Spleen (tissue), 13 donors: ENCODE results near the gene SMIM7. TPM values are rescaled to one million over a fixed set of nuclear protein-coding genes. Genes with fewer than 3 reads are reported as not detected.

ENCODE experiments used
- DNase-seq: peaks from one replicate; pipeline ENCODE4 v3.0.0-alpha.2; 2020
- H3K27ac ChIP-seq, 8 donors: fragments of 200-600 bp; sonication (generic) in 7 of 8; 1 replicate in 4 of 8; 2 replicates in 4 of 8; pipeline versions ENCODE4 v1.5.0 to v1.8.0; 2016 to 2021; ENCODE audit warnings: inconsistent platforms in 4 of 8, mild to moderate bottlenecking in 4 of 8, moderate library complexity in 1 of 8
- H3K27me3 ChIP-seq, 7 donors: fragments of 200-600 bp; sonication (generic) in 6 of 7; replicated peaks in 1 of 7; 1 replicate in 4 of 7; 2 replicates in 3 of 7; pipeline versions ENCODE4 v1.5.0 to v1.8.0; 2016 to 2021; ENCODE audit warnings: inconsistent platforms in 3 of 7, mild to moderate bottlenecking in 1 of 7
- H3K36me3 ChIP-seq, 6 donors: fragments of 200-600 bp; sonication (generic) in 5 of 6; 1 replicate in 4 of 6; 2 replicates in 2 of 6; pipeline versions ENCODE4 v1.5.0 to v1.8.0; 2016 to 2021; ENCODE audit warnings: inconsistent platforms in 2 of 6
- H3K4me1 ChIP-seq, 6 donors: fragments of 200-600 bp; sonication (generic) in 5 of 6; 1 replicate in 3 of 6; 2 replicates in 3 of 6; pipeline versions ENCODE4 v1.5.0 to v1.8.0; 2016 to 2021; ENCODE audit warnings: inconsistent platforms in 3 of 6
- H3K4me3 ChIP-seq, 8 donors: fragments of 200-600 bp; sonication (generic) in 7 of 8; 1 replicate in 4 of 8; 2 replicates in 4 of 8; pipeline versions ENCODE4 v1.5.0 to v1.8.0; 2016 to 2021; ENCODE audit warnings: inconsistent platforms in 4 of 8, mild to moderate bottlenecking in 4 of 8, moderate library complexity in 2 of 8
- H3K9me3 ChIP-seq, 8 donors: fragments of 200-600 bp; sonication (generic) in 7 of 8; 1 replicate in 4 of 8; 2 replicates in 4 of 8; pipeline versions ENCODE4 v1.5.0 to v1.8.0; 2016 to 2021; ENCODE audit warnings: inconsistent platforms in 4 of 8
- POLR2A ChIP-seq, 3 donors: fragments of 450-650 bp; IDR thresholded peaks; one replicate each; pipeline ENCODE4 v1.5.1; 2017; ENCODE audit warnings: antibody characterized with exemption in 3 of 3, mild to moderate bottlenecking in 1 of 3
- POLR2AphosphoS5 ChIP-seq, 3 donors: sonication (generic); formaldehyde crosslinking; IDR thresholded peaks; one replicate each; pipeline ENCODE4 v1.5.1; 2017; ENCODE audit warnings: antibody characterized with exemption in 3 of 3
- WGBS, 5 donors: extraction: QIAGEN DNeasy Blood & Tissue Kit in 3 of 5; methylation state at CpG; one replicate each; pipeline versions ENCODE4 v1.1.5 to v1.1.7; 2013 to 2018; 5-methylcytosine and 5-hydroxymethylcytosine counted together
- intact Hi-C: fragments of 100-400 bp; cut with DNase I; formaldehyde crosslinking; loops from one replicate; pipeline ENCODE4 v1.15.0; 2023; ENCODE audit warnings: low total_unique reads
- long read RNA-seq, 2 donors: transcript quantifications; one replicate each; lab custom pipeline, GENCODE V29; 2026
- polyA plus RNA-seq, 3 donors: library from polyadenylated mRNA; stranded (reverse); fragments of 200-250 nt; gene quantifications; one replicate each; pipeline ENCODE4 v1.2.1, GENCODE V29; 2013
- total RNA-seq, 7 donors: library from RNA; depleted of rRNA in 3 of 7; stranded (reverse); fragments of >200 nt in 3 of 7; fragmentation: NEBNext Ultra II Directional in 4 of 7; extraction: Animal tissue kit (Norgen Biotek cat#: 25700) in 4 of 7; gene quantifications; one replicate each; pipeline versions ENCODE4 v1.1.0 to v1.2.1, GENCODE V29; 2016 to 2021
- TF ChIP-seq, protein P1 (sequence below), 11 experiments: fragments of 200-600 bp in 7 of 11; fragments of 450-650 bp in 4 of 11; sonication (generic) in 4 of 11; IDR thresholded peaks in 8 of 11; conservative IDR thresholded peaks in 3 of 11; 1 replicate in 7 of 11; 2 replicates in 4 of 11; pipeline versions ENCODE4 v1.4.0 to v1.8.0; 2016 to 2021; ENCODE audit warnings: antibody characterized with exemption in 11 of 11, inconsistent platforms in 4 of 11, mild to moderate bottlenecking in 1 of 11
- donor health status: healthy with polysubstance abuse.
- donor health status: DM: no; HTN: no; CAD: no; lungs with moderate emphysema.
- donor health status: DM: no; HTN: no; CAD: no.
- donor health status: Bipolar disorder and iron deficiency.
- donor health status: healthy.
- donor health status: DM: no; HTN: no; CAD: no.
- donor health status: DM: yes; HTN: yes; CAD: no.

Gene SMIM7
- 10 to 100 TPM; 58.0 to 95.4 (median 82.0) TPM for total RNA-seq
- 10 to 100 TPM; 57.3 to 74.8 (median 73.6) TPM for polyA plus RNA-seq
- long read RNA-seq, donor 1, transcript SMIM7-208 (5 exons, 2,776 nt), result major isoform, 27 of 39 reads
- long read RNA-seq, donor 1, partial matches to known transcripts, result 5 of 39 reads
- long read RNA-seq, donor 1, other reads (novel, unspliced or antisense), result 0 of 39 reads
- long read RNA-seq, donor 2, transcript SMIM7-214 (4 exons, 1,075 nt), result minor isoform, 5 of 45 reads
- long read RNA-seq, donor 2, transcript SMIM7-208 (5 exons, 2,776 nt), result major isoform, 18 of 45 reads
- long read RNA-seq, donor 2, partial matches to known transcripts, result 8 of 45 reads
- long read RNA-seq, donor 2, other reads (novel, unspliced or antisense), result 0 of 45 reads

DNA sequence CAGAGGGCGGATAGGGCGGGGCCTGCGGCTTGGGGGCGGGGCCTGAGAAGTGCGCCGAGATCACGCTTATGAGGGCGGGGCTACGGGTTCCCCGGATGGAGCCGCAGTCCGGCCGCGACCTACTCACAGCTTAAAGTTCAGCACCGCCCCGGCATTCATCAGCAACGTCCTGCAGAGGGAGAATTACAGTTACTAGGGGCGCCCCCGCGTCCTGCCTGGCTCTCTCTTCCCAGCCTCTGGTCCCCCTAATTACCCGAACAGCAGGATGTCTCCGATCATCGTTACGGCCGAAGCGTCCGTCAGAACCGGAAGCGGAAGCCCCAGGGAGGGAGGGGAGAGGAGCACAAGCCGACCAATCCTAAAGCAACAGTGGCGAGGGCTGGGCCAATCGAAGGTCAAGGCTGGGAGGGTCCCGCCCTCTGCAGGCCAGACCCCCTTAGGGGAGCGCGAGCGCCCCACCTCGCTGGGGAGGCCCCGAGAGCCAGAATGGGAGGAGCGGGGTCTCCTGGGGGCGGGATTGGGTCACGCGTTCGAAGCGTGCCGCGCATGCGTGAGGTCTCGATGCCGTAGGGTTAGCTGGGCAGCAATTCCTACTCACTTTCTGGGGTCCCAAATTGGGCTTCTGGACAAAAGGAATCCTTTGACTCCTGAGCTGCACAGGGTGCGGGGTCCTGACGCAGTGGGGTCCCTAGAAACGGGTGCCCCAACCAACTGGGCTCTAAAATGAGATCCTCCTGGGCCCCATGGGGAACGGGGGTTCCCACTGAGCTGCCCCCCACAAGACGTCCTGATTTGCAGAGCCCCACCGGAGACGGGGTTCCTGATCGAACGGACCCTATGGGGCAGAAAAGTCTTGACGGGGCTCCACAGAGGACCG lies at the start of gene SMIM7:
Gene SMIM7, minus strand, starts transcription at position 313 of the 877 bp plus-strand sequence. Its CDS starts 34 bp downstream, at position 279.
- no peaks in the 10 kb centered on the region for H3K27me3 ChIP-seq
- H3K9me3 ChIP-seq, result no peaks in the 10 kb centered on the region
- H3K27ac ChIP-seq, result peak within 1 kb of the TSS; percentile 88 to 98 (median 95)
- peak within 1 kb of the TSS; percentile 67 to 88 (median 79) for H3K4me3 ChIP-seq
- 0 to 1% (median 0%) methylated on average over 20 to 60 of the region's 60 CpGs for WGBS, 5 donors
- DNase-seq, result peak; percentile 99
- peaks cover 13 to 87% (median 43%) of the 10 kb centered on the region in 6 donors for H3K4me1 ChIP-seq
- peak; percentile 39 to 80 (median 64) for TF ChIP-seq POLR2A (IDR thresholded peaks at IDR 0.05)
- TF ChIP-seq, protein P1, sequence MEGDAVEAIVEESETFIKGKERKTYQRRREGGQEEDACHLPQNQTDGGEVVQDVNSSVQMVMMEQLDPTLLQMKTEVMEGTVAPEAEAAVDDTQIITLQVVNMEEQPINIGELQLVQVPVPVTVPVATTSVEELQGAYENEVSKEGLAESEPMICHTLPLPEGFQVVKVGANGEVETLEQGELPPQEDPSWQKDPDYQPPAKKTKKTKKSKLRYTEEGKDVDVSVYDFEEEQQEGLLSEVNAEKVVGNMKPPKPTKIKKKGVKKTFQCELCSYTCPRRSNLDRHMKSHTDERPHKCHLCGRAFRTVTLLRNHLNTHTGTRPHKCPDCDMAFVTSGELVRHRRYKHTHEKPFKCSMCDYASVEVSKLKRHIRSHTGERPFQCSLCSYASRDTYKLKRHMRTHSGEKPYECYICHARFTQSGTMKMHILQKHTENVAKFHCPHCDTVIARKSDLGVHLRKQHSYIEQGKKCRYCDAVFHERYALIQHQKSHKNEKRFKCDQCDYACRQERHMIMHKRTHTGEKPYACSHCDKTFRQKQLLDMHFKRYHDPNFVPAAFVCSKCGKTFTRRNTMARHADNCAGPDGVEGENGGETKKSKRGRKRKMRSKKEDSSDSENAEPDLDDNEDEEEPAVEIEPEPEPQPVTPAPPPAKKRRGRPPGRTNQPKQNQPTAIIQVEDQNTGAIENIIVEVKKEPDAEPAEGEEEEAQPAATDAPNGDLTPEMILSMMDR (IDR thresholded peaks at IDR 0.05 in 8 of 11, conservative IDR thresholded peaks at IDR 0.05 in 3 of 11), result peak in 9 of 11 experiments; percentile 6 to 61 (median 36)
- peak; percentile 95 to 99 (median 97) for TF ChIP-seq POLR2AphosphoS5 (IDR thresholded peaks at IDR 0.05)
- intact Hi-C loops, result no loop called here
- peaks cover 0 to 39% (median 35%) of the 10 kb centered on the region in 6 donors for H3K36me3 ChIP-seq

DNA sequence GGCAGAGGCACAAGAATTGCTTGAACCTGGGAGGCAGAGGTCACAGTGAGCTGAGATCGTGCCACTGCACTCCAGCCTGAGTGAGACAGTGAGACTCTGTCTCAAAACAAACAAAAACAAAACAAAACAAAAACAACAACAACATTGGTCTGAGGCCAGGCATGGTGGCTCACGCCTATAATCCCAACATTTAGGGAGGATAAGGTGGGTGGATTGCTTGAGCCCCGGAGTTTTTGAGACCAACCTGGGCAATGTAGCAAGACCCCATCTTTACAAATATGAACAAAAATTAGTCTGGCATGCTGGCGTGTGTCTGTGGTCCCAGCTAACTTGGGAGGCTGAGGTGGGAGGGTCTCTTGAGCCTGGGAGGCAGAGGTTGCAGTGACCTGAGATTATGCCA lies 43.7 kb upstream of the SMIM7 start:
- Histone ChIP-seq H3K36me3 (no peaks in the 10 kb centered on the region), H3K27ac (no peak overlapping the region), H3K9me3 (no peaks in the 10 kb centered on the region), H3K27me3 (no peaks in the 10 kb centered on the region), H3K4me3 (no peak overlapping the region), H3K4me1 (no peaks in the 10 kb centered on the region)
- TF ChIP-seq POLR2A (IDR thresholded peaks at IDR 0.05) (no peak), POLR2AphosphoS5 (IDR thresholded peaks at IDR 0.05) (no peak)
- TF ChIP-seq, protein P1 (IDR thresholded peaks at IDR 0.05 in 8 of 11, conservative IDR thresholded peaks at IDR 0.05 in 3 of 11), result no peak
- intact Hi-C loops, result no loop called here
- WGBS, 5 donors, result 75 to 91% (median 81%) methylated on average over 4 of the region's 4 CpGs
- DNase-seq, result no peak

DNA sequence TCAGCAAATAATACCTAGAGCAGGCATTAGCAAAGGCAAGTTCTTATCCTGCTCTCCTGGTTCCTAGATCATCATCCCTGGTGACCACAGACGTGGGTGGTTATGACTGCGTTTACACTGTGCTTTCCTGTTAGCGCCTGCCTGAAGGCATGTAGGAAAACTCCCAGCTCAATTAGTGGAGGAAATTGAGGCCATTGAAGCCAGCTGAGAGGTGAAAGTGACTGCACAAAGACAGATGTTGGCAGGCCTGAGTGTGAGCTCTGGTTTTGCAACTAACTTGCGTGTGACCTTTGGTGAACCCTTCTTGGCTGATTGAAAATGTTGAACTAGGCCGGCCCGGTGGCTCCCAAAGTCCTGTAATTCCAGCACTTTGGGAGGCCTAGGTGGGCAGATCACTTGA lies 42.2 kb upstream of the SMIM7 start:
- WGBS, 5 donors, result 54 to 77% (median 72%) methylated on average over 6 of the region's 6 CpGs
- no peak for DNase-seq

More for the DNA sequence above, 42.2 kb upstream of the SMIM7 start:
- no peak overlapping the region for H3K27ac ChIP-seq
- TF ChIP-seq, protein P1 (IDR thresholded peaks at IDR 0.05 in 8 of 11, conservative IDR thresholded peaks at IDR 0.05 in 3 of 11), result no peak
- TF ChIP-seq POLR2AphosphoS5 (IDR thresholded peaks at IDR 0.05) (no peak), POLR2A (IDR thresholded peaks at IDR 0.05) (no peak)
- intact Hi-C loops, result no loop called here
- H3K27me3 ChIP-seq, result no peaks in the 10 kb centered on the region
- H3K36me3 ChIP-seq, result no peaks in the 10 kb centered on the region
- no peaks in the 10 kb centered on the region for H3K4me1 ChIP-seq
- H3K9me3 ChIP-seq, result no peaks in the 10 kb centered on the region
- H3K4me3 ChIP-seq, result no peak overlapping the region
